Kidney (tissue), 14 donors: ENCODE results near the gene HMGA1. TPM values are rescaled to one million over a fixed set of nuclear protein-coding genes. Genes with fewer than 3 reads are reported as not detected.

Source experiments
- DNase-seq, 5 donors: peaks; one replicate each; pipeline ENCODE4 v3.0.0-alpha.2; 2013 to 2020
- FAIRE-seq: peaks from 2 replicates; lab custom pipeline; 2012; peaks lifted over from hg19 to GRCh38; lab: Jason Lieb, UNC
- H3K27ac ChIP-seq, 2 donors: one replicate each; pipeline ENCODE4 v1.7.0; 2013; ENCODE audit warnings: low read depth in 2 of 2, low read length in 2 of 2, inconsistent platforms in 1 of 2
- H3K27me3 ChIP-seq: one replicate; pipeline ENCODE4 v1.7.1; 2013; ENCODE audit warnings: low read length, inconsistent platforms; ENCODE audit not compliant: control insufficient read depth, insufficient read depth
- H3K36me3 ChIP-seq, 3 donors: one replicate each; pipeline versions ENCODE4 v1.7.0 to v1.7.1; 2013; ENCODE audit warnings: low read length in 3 of 3, control low read depth in 1 of 3, inconsistent platforms in 1 of 3; ENCODE audit not compliant: insufficient read depth in 3 of 3, control insufficient read depth in 2 of 3
- H3K4me1 ChIP-seq, 3 donors: one replicate each; pipeline versions ENCODE4 v1.7.0 to v1.7.1; 2013; ENCODE audit warnings: low read length in 3 of 3, inconsistent platforms in 1 of 3, low read depth in 1 of 3; ENCODE audit not compliant: control insufficient read depth in 2 of 3, insufficient read depth in 2 of 3
- H3K4me3 ChIP-seq, 3 donors: one replicate each; pipeline versions ENCODE4 v1.7.0 to v1.8.1; 2013; ENCODE audit warnings: low read length in 3 of 3, control low read depth in 1 of 3, inconsistent platforms in 1 of 3
- H3K9ac ChIP-seq, 3 donors: one replicate each; pipeline versions ENCODE4 v1.7.0 to v1.7.1; 2013; ENCODE audit warnings: low read length in 3 of 3, control low read depth in 1 of 3, inconsistent platforms in 1 of 3
- H3K9me3 ChIP-seq, 3 donors: one replicate each; pipeline versions ENCODE4 v1.7.0 to v1.7.1; 2013; ENCODE audit warnings: low read length in 3 of 3, control low read depth in 1 of 3, inconsistent platforms in 1 of 3; ENCODE audit not compliant: control insufficient read depth in 2 of 3, insufficient read depth in 1 of 3
- CTCF ChIP-seq: IDR thresholded peaks from 3 replicates; pipeline ENCODE4 v1.5.1; 2012; ENCODE audit warnings: mild to moderate bottlenecking, moderate library complexity, borderline replicate concordance; ENCODE audit not compliant: insufficient read depth; ENCODE audit errors: extremely low read depth
- intact Hi-C: fragments of 100-400 bp; cut with DNase I; formaldehyde crosslinking; loops from one replicate; pipeline ENCODE4 v1.11.1; 2022
- polyA plus RNA-seq: library from polyadenylated mRNA; stranded (reverse); fragments of 350-450 nt; fragmentation: Illumina TruSeq; extraction: RNeasy Lipid Tissue Mini Kit (QIAGEN cat#74804); gene quantifications from one replicate; pipeline ENCODE4 v1.2.3, GENCODE V29; 2014; ENCODE audit warnings: low read depth, low replicate concordance; ENCODE audit not compliant: insufficient read depth
- total RNA-seq: library from RNA; stranded (reverse); fragmentation: NEBNext Ultra II Directional; extraction: Animal tissue kit (Norgen Biotek cat#: 25700); gene quantifications from one replicate; pipeline ENCODE4 v1.2.1, GENCODE V29; 2021
- donor health status: control.
- donor health status: control.
- donor health status: control.
- donor health status: control.
- donor health status: control.
- donor health status: DM: yes; HTN: yes; CAD: no.
- donor health status: Normal renal cell carcinoma (clear cell type).

Gene HMGA1
- total and polyA plus RNA-seq, 2 donors from 2014 or later: 27.1 to 46.5 TPM

- intact Hi-C loops: no loop called here
- Histone ChIP-seq H3K27me3 (no peaks in the 10 kb centered on the region), H3K36me3 (no peaks in the 10 kb centered on the region), H3K27ac (no peak overlapping the region), H3K4me1 (peaks cover 0 to 7% (median 0%) of the 10 kb centered on the region in 3 donors), H3K9me3 (no peaks in the 10 kb centered on the region), H3K9ac (no peak overlapping the region), H3K4me3 (no peak overlapping the region)
- peak in 4 of 5 donors; percentile 24 to 75 (median 44) for DNase-seq
- FAIRE-seq: no peak
- TF ChIP-seq CTCF: no peak
Observed at GRCh38 chr6:34226731-34227586, 9.7 kb upstream of the HMGA1 start.

GRCh38 chr6:34227761-34228421, 8.8 kb upstream of the HMGA1 start:
- peak; percentile 49 to 62 (median 58) for DNase-seq

GRCh38 chr6:34229877-34230276, 6.8 kb upstream of the HMGA1 start:
- H3K27ac ChIP-seq: no peak overlapping the region
- intact Hi-C loops: no loop called here
- H3K4me1 ChIP-seq: no peaks in the 10 kb centered on the region
- no peak for TF ChIP-seq CTCF
- DNase-seq (peak in 1 of 5 donors; percentile 26), FAIRE-seq (no peak)
- no peak overlapping the region for H3K9ac ChIP-seq
- H3K9me3 ChIP-seq: no peaks in the 10 kb centered on the region
- H3K27me3 ChIP-seq: no peaks in the 10 kb centered on the region
- no peaks in the 10 kb centered on the region for H3K36me3 ChIP-seq
- no peak overlapping the region for H3K4me3 ChIP-seq

More at GRCh38 chr6:34227761-34228421, 8.8 kb upstream of the HMGA1 start:
- no peaks in the 10 kb centered on the region for H3K36me3 ChIP-seq
- H3K27ac ChIP-seq: no peak overlapping the region
- no peak overlapping the region for H3K4me3 ChIP-seq
- H3K9me3 ChIP-seq: no peaks in the 10 kb centered on the region
- TF ChIP-seq CTCF: no peak
- intact Hi-C loops: no loop called here
- H3K4me1 ChIP-seq: peaks cover 0 to 7% (median 0%) of the 10 kb centered on the region in 3 donors
- no peak overlapping the region for H3K9ac ChIP-seq
- FAIRE-seq: no peak
- H3K27me3 ChIP-seq: no peaks in the 10 kb centered on the region
